AG04449 (cell line): Measurements from ENCODE around the gene LRRC56.

Source experiments
- CTCF ChIA-PET: fragments of 350-600 bp; formaldehyde crosslinking; extraction: SDS; loops from one replicate; lab custom pipeline; 2021; ENCODE audit warnings: antibody characterized with exemption; lab: Yijun Ruan, JAX
- POLR2A ChIA-PET: fragments of 400-600, 350-600 bp; formaldehyde crosslinking; extraction: SDS; loops from one replicate; lab custom pipeline; 2020; ENCODE audit warnings: antibody characterized with exemption, inconsistent platforms; lab: Yijun Ruan, JAX
- DNase-seq: peaks from one replicate; pipeline ENCODE4 v3.0.0-alpha.2; 2010; ENCODE audit warnings: low read depth, low spot score
- H3K4me3 ChIP-seq: 2 replicates; pipeline ENCODE4 v1.5.1; 2011; ENCODE audit warnings: low read depth, mild to moderate bottlenecking, control low read depth, low read length
- CTCF ChIP-seq: IDR thresholded peaks from one replicate; pipeline ENCODE4 v1.5.1; 2011; ENCODE audit warnings: mild to moderate bottlenecking, moderate library complexity, low read length, control low read depth, inconsistent platforms; ENCODE audit not compliant: insufficient read depth; ENCODE audit errors: missing control alignments

LRRC56 gene

GRCh38 chr11:494761-495536 lies 42.4 kb upstream of the LRRC56 start:
- POLR2A ChIA-PET = interaction anchor here (1.3 kb wide), 1 partner anchor 12 kb away, joined by 4 read pairs; the partner anchor contains the start of gene RNH1
- no peak overlapping the region for H3K4me3 ChIP-seq
- CTCF ChIA-PET = no interaction called here
- DNase-seq = no peak
- TF ChIP-seq CTCF = no peak

- CTCF ChIA-PET = interaction anchor here (1.6 kb wide), 1 partner anchor 47 kb away, joined by 4 read pairs; no protein-coding TSS in a partner anchor
- POLR2A ChIA-PET = interaction anchor here (1.3 kb wide), 1 partner anchor 11 kb away, joined by 4 read pairs; the partner anchor contains the start of gene RNH1
- no peak for DNase-seq
- no peak for TF ChIP-seq CTCF
- no peak overlapping the region for H3K4me3 ChIP-seq
These were observed 41.8 kb upstream of the LRRC56 start for GRCh38 chr11:495537-495931.

DNA sequence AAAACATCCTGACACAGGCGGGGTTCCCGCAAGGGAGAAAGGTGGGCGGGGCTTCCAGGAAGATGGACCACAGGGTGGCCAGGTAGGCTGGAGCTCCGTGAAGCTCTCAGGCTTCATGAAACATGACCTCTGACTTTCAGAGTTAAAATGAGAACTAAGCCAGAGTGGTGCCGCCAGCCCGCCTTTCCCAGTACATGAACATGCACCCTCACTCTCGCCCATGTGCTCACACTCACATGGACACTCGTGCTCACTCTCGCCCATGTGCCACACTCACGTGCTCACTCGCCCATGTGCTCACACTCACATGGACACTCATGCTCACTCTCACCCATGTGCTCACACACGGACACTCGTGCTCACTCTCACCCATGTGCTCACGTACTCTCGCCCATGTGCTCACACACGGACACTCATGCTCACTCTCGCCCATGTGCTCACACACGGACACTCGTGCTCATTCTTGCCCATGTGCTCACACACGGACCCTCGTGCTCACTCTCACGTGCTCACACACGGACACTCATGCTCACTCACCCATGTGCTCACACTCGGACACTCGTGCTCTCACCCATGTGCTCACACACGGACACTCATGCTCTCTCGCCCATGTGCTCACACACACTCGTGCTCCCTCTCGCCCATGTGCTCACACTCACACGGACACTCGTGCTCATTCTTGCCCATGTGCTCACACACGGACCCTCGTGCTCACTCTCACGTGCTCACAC lies 40.3 kb upstream of the LRRC56 start:
- ChIA-PET POLR2A (interaction anchor here (0.6 to 1.2 kb wide), 2 partner anchors 10 to 39 kb away, joined by 3 to 5 read pairs; partner anchors contain the start of gene RNH1), CTCF (interaction anchor here (1.6 kb wide), 1 partner anchor 49 kb away, joined by 4 read pairs; no protein-coding TSS in a partner anchor)
- DNase-seq = no peak
- H3K4me3 ChIP-seq = no peak overlapping the region
- TF ChIP-seq CTCF = no peak

GRCh38 chr11:497565-498296 lies 39.6 kb upstream of the LRRC56 start:
- no peak for TF ChIP-seq CTCF
- ChIA-PET POLR2A (no interaction called here), CTCF (no interaction called here)
- DNase-seq = no peak
- no peak overlapping the region for H3K4me3 ChIP-seq

DNA sequence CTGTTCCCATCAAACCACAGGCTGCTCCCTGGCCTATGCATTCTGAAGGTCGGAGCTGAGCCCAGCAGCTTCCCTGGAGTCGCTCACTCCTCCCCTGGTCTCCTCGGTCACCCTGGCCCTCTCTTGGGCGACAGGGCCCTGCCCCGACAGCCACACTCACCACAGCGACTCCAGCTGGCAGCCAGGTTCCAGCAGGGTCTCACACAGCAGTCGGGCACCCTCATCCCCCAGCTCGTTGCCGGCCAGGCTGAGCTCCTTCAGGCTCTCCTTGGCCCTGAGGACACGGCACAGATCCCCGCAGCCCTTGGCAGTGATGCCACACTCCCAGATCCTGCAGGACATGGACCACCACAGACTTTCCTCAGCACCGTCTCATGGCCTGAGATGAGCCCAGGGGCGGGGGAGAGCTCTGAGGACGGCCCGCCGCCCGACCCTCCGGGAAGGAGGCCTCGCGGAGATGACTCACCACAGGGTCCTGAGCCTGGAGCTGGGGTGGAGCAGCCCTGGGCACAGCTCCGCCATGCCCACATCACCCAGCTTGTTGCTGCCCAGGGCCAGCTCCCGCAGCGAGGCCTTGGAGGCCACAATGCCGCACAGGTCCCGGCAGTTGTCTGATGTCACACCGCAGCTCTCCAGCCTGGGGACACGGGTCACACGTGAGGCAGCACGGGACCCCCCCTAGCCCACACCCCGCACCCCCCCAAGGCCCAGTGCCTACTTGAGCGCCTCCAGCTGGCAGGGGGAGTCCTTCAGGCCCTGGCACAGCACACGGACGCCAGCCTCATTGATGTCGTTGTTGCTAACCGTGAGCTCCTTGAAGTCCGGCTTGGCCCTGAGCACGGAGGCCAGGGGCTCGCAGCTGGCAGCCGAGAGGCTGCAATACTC lies 38.8 kb upstream of the LRRC56 start:
- ChIA-PET POLR2A (no interaction called here), CTCF (no interaction called here)
- TF ChIP-seq CTCF = no peak
- no peak for DNase-seq
- H3K4me3 ChIP-seq = no peak overlapping the region
